Measurements from ENCODE around the gene GPR84. TPM values are rescaled to one million over a fixed set of nuclear protein-coding genes. Genes with fewer than 3 reads are reported as not detected.
A peak's percentile ranks its signal among the peaks of the same experiment; 100 is the strongest.

GPR84 gene
- total RNA-seq, 1 donor from 2014 or later: not detected

GRCh38 chr12:54381136-54381535 is 16.9 kb upstream of the GPR84 start:
- Mint-ChIP-seq H3K36me3 (peaks cover 16% of the 10 kb centered on the region), H3K9me3 (no peaks in the 10 kb centered on the region), H3K4me3 (no peak overlapping the region), H3K4me1 (ENCODE audit: unreplicated experiment) (peaks cover 41% of the 10 kb centered on the region), H3K27me3 (no peaks in the 10 kb centered on the region), H3K27ac (no peak overlapping the region)
- TF ChIP-seq, protein P1, sequence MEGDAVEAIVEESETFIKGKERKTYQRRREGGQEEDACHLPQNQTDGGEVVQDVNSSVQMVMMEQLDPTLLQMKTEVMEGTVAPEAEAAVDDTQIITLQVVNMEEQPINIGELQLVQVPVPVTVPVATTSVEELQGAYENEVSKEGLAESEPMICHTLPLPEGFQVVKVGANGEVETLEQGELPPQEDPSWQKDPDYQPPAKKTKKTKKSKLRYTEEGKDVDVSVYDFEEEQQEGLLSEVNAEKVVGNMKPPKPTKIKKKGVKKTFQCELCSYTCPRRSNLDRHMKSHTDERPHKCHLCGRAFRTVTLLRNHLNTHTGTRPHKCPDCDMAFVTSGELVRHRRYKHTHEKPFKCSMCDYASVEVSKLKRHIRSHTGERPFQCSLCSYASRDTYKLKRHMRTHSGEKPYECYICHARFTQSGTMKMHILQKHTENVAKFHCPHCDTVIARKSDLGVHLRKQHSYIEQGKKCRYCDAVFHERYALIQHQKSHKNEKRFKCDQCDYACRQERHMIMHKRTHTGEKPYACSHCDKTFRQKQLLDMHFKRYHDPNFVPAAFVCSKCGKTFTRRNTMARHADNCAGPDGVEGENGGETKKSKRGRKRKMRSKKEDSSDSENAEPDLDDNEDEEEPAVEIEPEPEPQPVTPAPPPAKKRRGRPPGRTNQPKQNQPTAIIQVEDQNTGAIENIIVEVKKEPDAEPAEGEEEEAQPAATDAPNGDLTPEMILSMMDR (conservative IDR thresholded peaks at IDR 0.05): no peak
- no peak for DNase-seq (ENCODE audit: extremely low spot score, unreplicated experiment)

DNA sequence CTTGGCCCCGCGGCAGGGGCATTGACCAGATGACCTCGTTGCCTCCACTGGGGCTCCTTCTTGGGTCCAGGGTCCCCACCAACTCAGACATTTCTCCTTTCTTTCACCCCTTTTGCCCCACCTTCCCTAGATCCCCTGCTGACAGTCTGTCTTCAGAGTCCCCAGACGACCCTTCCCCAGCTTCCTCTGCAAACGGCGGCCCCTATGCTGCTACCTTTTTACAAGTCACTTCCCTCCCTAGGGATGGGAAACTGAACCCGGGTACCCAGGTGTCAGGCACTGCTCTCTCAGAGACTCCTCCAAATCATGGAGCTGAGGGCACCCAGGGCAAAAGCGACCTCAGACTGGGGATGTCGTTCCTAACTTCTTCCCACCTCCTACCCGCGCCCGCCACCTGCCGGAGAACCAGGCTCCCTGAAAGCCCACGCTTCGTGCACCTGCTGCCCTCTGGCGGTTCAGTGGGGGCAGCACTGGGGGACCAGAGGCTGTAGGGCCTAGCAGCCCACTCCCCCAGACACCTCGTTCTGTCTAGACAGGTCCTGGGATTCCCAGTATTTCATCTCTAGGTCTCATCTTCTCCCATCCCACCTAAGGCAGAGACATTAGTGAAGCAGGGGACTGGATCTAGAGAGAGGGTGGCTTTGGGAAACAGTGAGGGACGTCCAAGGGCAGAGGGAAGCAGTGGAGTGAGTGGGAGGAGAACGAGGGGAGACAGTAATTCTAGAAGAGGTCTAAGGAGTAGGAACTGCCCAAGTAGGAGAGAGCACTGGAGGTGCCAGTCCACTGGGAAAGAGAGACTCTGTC is 15.3 kb upstream of the GPR84 start:
- H3K27me3 Mint-ChIP-seq: no peaks in the 10 kb centered on the region

DNA sequence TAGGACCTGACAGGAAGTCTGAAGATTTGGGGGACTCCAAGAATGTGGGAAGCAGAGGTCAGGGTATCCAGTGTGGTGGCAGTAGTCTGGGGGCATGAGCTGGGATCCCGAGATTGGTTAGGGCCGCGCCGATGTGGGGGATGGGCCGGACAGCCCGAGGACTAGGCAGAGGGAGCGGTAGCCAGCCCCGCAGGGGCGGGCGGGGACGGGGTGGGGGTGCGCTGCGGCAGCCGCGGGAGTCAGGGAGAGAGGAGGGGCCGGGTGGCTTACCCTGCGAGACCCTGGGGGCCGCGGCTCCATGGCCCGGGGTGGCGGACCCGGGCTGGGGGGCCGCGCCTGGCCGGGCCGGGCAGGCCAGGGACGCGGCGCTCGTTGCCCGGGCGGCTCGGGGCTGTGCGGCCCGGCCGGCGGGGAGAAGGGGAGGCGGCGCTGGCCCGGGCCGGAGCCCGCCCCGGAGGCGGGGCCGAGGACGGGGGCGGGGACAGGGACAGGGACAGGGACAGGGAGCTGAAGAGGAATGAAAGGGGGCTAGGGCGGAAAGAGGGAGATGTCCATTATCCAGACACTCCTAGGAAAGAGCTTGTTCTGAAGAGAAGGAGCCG is 14.6 kb upstream of the GPR84 start:
- no peak overlapping the region for H3K27ac Mint-ChIP-seq
- DNase-seq (ENCODE audit: extremely low spot score, unreplicated experiment): no peak

More for the DNA sequence above, 15.3 kb upstream of the GPR84 start:
- TF ChIP-seq, protein P1 (conservative IDR thresholded peaks at IDR 0.05): peak; percentile 100
- Mint-ChIP-seq H3K36me3 (peaks cover 16% of the 10 kb centered on the region), H3K27ac (peak overlapping the region; percentile 78), H3K4me3 (peak overlapping the region; percentile 87), H3K9me3 (no peaks in the 10 kb centered on the region), H3K4me1 (ENCODE audit: unreplicated experiment) (peaks cover 29% of the 10 kb centered on the region)
- DNase-seq (ENCODE audit: extremely low spot score, unreplicated experiment): peak; percentile 97

GRCh38 chr12:54377797-54378515 is 13.7 kb upstream of the GPR84 start:
- H3K4me1 Mint-ChIP-seq (ENCODE audit: unreplicated experiment): peaks cover 20% of the 10 kb centered on the region
- TF ChIP-seq, protein P1 (conservative IDR thresholded peaks at IDR 0.05): no peak
- H3K36me3 Mint-ChIP-seq: peaks cover 12% of the 10 kb centered on the region
- H3K27me3 Mint-ChIP-seq: no peaks in the 10 kb centered on the region
- H3K4me3 Mint-ChIP-seq: peak overlapping the region; percentile 87
- H3K9me3 Mint-ChIP-seq: no peaks in the 10 kb centered on the region
- no peak for DNase-seq (ENCODE audit: extremely low spot score, unreplicated experiment)
- H3K27ac Mint-ChIP-seq: no peak overlapping the region

More for the DNA sequence above, 14.6 kb upstream of the GPR84 start:
- peaks cover 14% of the 10 kb centered on the region for H3K36me3 Mint-ChIP-seq
- H3K4me3 Mint-ChIP-seq: peak overlapping the region; percentile 87
- peaks cover 22% of the 10 kb centered on the region for H3K4me1 Mint-ChIP-seq (ENCODE audit: unreplicated experiment)
- TF ChIP-seq, protein P1 (conservative IDR thresholded peaks at IDR 0.05): no peak
- H3K9me3 Mint-ChIP-seq: no peaks in the 10 kb centered on the region
- no peaks in the 10 kb centered on the region for H3K27me3 Mint-ChIP-seq

- Mint-ChIP-seq H3K9me3 (no peaks in the 10 kb centered on the region), H3K27ac (peak overlapping the region; percentile 66), H3K4me1 (ENCODE audit: unreplicated experiment) (peaks cover 27% of the 10 kb centered on the region), H3K4me3 (peak overlapping the region; percentile 77), H3K36me3 (peaks cover 13% of the 10 kb centered on the region), H3K27me3 (no peaks in the 10 kb centered on the region)
- DNase-seq (ENCODE audit: extremely low spot score, unreplicated experiment): no peak
- TF ChIP-seq, protein P1 (conservative IDR thresholded peaks at IDR 0.05): no peak
Measured at GRCh38 chr12:54377007-54377406, 12.7 kb upstream of the GPR84 start.
